22Rv1 (cell line): Measurements from ENCODE around the gene SMYD4.
"Not testable (repeated sequence)": the region's sequence is repeated elsewhere in the genome, so short reads cannot be mapped to it uniquely, and the experiment has no call there.

ENCODE experiments used
- H3K27ac ChIP-seq: fragments of 450-650 bp; 2 replicates; pipeline ENCODE4 v1.5.1; 2017
- CTCF ChIP-seq: fragments of 450-650 bp; IDR thresholded peaks from 2 replicates; pipeline ENCODE4 v1.5.1; 2017; ENCODE audit warnings: mild to moderate bottlenecking
- ZFX ChIP-seq: fragments of 450-650 bp; IDR thresholded peaks from 2 replicates; pipeline ENCODE4 v1.6.1; 2017; ENCODE audit warnings: antibody characterized with exemption, borderline replicate concordance

The SMYD4 gene

GRCh38 chr17:1871756-1872155, 42.1 kb upstream of the SMYD4 start:
- no peak overlapping the region for H3K27ac ChIP-seq
- TF ChIP-seq ZFX = no peak
- TF ChIP-seq CTCF = no peak

DNA sequence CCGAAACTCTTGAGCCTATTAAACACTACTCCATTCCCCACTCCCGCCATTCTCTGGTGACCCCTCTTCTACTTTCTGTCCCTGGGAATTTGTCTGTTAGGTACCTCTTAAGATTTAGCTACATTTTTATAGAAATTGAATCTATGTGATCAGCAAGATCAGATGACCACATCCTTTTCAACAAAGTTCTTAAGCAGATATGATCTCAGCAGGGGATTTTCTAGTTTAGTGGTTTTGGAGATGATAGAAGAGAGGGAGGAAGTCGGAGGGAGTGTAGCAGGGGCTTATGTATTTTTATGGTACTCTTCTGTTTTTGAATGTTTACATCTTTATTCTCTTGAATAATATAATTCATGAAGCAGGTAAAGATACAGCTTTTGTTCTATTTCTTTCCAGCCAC, 40.9 kb upstream of the SMYD4 start:
- TF ChIP-seq ZFX (no peak), CTCF (no peak)
- H3K27ac ChIP-seq = no peak overlapping the region

DNA sequence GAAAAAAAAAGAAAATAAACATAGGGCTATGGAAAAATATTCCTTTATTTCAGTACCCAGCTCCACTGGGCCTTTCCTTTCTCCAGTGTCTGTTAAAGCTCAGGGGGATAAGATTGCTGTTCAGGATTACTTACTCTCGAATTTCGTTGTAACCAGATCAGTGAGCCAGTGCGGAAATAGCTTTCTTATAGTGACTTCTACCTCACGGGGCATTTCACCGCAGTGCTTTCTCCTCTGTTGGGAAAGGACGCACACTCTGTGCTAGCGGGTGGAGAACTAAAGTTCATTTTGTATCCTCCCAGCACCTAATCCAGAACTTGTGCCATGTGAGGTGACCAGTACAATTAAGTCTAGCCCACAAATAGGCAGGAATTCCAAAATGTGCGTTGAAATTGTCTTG, 38.4 kb upstream of the SMYD4 start:
- TF ChIP-seq CTCF = no peak
- TF ChIP-seq ZFX = no peak
- H3K27ac ChIP-seq = no peak overlapping the region

DNA sequence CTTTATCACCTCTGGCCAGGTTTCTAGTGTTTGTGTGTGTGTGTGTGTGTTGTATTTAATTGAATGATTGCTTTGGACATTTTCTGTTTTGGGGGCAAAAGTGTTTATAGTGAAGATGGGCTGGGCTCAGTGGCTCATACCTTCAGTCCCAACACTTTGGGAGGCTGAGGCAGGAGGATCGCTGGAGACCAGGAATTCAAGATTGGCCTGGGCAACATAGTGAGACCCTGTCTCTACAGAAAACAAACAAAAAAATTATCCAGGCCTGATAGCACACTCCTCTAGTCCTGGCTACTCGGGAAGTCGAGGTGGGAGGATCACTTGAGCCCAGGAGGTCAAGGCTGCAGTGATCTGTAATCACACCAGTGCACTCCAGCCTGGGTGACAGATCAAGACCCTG, 37.6 kb upstream of the SMYD4 start:
- TF ChIP-seq CTCF (no peak), ZFX (no peak)

DNA sequence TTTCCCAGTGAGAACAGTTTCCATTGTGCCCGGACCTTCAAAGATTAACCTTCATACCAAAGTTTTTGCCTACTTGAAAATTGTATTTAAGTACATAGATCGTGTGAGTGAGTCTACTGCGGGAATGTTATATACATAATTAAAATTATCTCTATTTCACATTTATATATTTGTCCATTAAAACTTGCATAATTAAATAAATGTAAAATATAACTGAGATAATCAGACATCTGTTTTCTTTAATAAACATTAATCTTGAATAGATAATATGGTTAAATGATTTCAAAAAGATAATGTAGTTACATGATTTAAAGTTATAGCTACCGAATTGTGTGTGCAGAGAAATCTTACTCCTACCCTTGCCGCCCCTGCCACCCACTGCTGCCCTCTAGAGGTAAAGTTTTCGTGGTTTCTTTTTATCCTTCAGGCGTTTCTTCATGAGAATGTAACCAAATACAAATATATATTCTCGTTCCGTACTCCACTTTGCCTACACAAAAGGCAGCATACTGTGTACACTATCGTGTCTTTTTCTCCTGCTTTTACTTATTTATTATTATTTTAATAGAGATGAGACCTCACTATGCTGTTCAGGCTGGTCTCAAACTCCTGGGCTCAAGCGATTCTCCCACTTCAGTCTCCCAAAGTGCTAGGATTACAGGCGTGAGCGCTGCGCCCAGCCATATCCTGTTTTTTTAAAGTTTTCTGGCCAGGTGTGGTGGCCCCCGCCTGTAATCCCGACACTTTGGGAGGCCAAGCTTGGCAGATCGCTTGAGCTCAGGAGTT, 35.7 kb upstream of the SMYD4 start:
- TF ChIP-seq CTCF = peak; percentile 97
- no peak for TF ChIP-seq ZFX
- H3K27ac ChIP-seq = no peak overlapping the region

More for the DNA sequence above, 37.6 kb upstream of the SMYD4 start:
- H3K27ac ChIP-seq = no peak overlapping the region

DNA sequence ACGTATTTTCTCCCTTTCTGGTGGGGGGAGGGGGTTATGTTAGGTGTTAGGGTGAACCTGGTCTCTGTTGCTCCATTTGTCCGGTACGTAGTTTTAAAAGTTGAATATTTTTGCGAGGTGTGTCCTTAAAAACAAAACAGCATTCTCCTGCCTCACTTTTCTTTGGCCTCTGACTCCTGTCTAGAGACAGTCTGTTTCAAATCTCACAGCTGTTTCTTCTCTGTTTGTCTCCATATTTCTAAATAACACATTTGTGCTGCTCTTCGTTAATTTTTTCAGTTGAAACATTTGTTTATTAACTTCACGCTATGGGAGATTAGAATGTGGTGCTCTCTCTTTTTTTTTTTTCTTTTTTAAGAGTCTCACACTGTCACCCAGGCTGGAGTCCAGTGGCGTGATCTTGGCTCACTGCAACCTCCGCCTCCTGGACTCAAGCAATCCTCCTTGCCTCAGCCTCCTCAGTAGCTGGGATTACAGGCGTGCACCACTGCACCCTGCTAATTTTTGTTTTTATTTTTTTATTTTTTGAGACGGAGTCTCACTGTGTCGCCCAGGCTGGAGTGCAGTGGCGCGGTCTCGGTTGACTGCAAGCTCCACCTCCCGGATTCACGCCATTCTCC, 31.8 kb upstream of the SMYD4 start:
- TF ChIP-seq CTCF (no peak), ZFX (no peak)
- no peak overlapping the region for H3K27ac ChIP-seq

- TF ChIP-seq CTCF (no peak), ZFX (no peak)
These were observed 31.3 kb upstream of the SMYD4 start for GRCh38 chr17:1860978-1861377.

GRCh38 chr17:1856462-1856861, 26.8 kb upstream of the SMYD4 start:
- H3K27ac ChIP-seq = not testable (repeated sequence)

More at GRCh38 chr17:1860978-1861377, 31.3 kb upstream of the SMYD4 start:
- H3K27ac ChIP-seq = no peak overlapping the region
